GM19372 (cell line): ENCODE data around the gene TDG.
"Not testable (repeated sequence)": the region's sequence is repeated elsewhere in the genome, so short reads cannot be mapped to it uniquely, and the experiment has no call there.

Experiments
- ATAC-seq: cut with Tn5 transposase; IDR thresholded peaks from one replicate; pipeline ENCODE4 v1.9.1; 2021; ENCODE audit warnings: mild to moderate bottlenecking, low read depth, moderate library complexity; ENCODE audit not compliant: unreplicated experiment

Gene TDG

GRCh38 chr12:104012331-104012730 lies 46.7 kb downstream of the TDG start:
- ATAC-seq = no peak

- not testable (repeated sequence) for ATAC-seq
These were observed 56.2 kb downstream of the TDG start for GRCh38 chr12:104021862-104022261.

GRCh38 chr12:104022786-104023185 lies 57.1 kb downstream of the TDG start:
- ATAC-seq = no peak

- no peak for ATAC-seq
These were observed 58.0 kb downstream of the TDG start for GRCh38 chr12:104023710-104024109.

- ATAC-seq = no peak
These were observed 58.7 kb downstream of the TDG start for GRCh38 chr12:104024348-104024747.

- no peak for ATAC-seq
These were observed 60.1 kb downstream of the TDG start for GRCh38 chr12:104025771-104026170.

GRCh38 chr12:104026841-104027599 lies 61.3 kb downstream of the TDG start:
- ATAC-seq = no peak

- not testable (repeated sequence) for ATAC-seq
These were observed 64.9 kb downstream of the TDG start for GRCh38 chr12:104030596-104030995.

GRCh38 chr12:104036143-104036542 lies 70.5 kb downstream of the TDG start:
- ATAC-seq = not testable (repeated sequence)
